HG03432 (cell line): ENCODE results near the gene OR5K1.

ENCODE experiments used
- ATAC-seq: cut with Tn5 transposase; IDR thresholded peaks from one replicate; pipeline ENCODE4 v1.9.1; 2021; ENCODE audit warnings: mild to moderate bottlenecking, moderate library complexity; ENCODE audit not compliant: unreplicated experiment

OR5K1 gene

GRCh38 chr3:98462901-98463300, at the start of gene OR5K1:
Gene OR5K1, plus strand, starts transcription at chr3:98463201. Its CDS starts 6,376 bp downstream, at chr3:98469577.
- ATAC-seq, result no peak

- ATAC-seq, result no peak
Observed at GRCh38 chr3:98432575-98432974, 30.4 kb upstream of the OR5K1 start.

- no peak for ATAC-seq
Observed at GRCh38 chr3:98433764-98434163, 29.2 kb upstream of the OR5K1 start.

- no peak for ATAC-seq
Observed at GRCh38 chr3:98434412-98434811, 28.6 kb upstream of the OR5K1 start.

GRCh38 chr3:98440283-98440682, 22.7 kb upstream of the OR5K1 start:
- no peak for ATAC-seq

- peak; percentile 95 for ATAC-seq
Observed at GRCh38 chr3:98445949-98446406, 17.0 kb upstream of the OR5K1 start.

- peak; percentile 31 for ATAC-seq
Observed at GRCh38 chr3:98449606-98450193, 13.3 kb upstream of the OR5K1 start.

GRCh38 chr3:98450372-98450771, 12.6 kb upstream of the OR5K1 start:
- ATAC-seq, result no peak

- ATAC-seq, result no peak
Observed at GRCh38 chr3:98453827-98454226, 9.2 kb upstream of the OR5K1 start.

- ATAC-seq, result no peak
Observed at GRCh38 chr3:98454929-98455328, 8.1 kb upstream of the OR5K1 start.

GRCh38 chr3:98457543-98457942, 5.5 kb upstream of the OR5K1 start:
- ATAC-seq, result no peak

- no peak for ATAC-seq
Observed at GRCh38 chr3:98460220-98460619, 2.8 kb upstream of the OR5K1 start.

GRCh38 chr3:98482717-98483482, 19.9 kb downstream of the OR5K1 start:
- ATAC-seq, result peak; percentile 42

GRCh38 chr3:98483626-98484025, 20.6 kb downstream of the OR5K1 start:
- no peak for ATAC-seq

- no peak for ATAC-seq
Observed at GRCh38 chr3:98497381-98497780, 34.4 kb downstream of the OR5K1 start, which contains the start of gene OR5K2. Gene OR5K2, plus strand, starts transcription at chr3:98497681. Its CDS starts 0 bp downstream, at chr3:98497681.

GRCh38 chr3:98500019-98500418, 37.0 kb downstream of the OR5K1 start:
- ATAC-seq, result no peak

- ATAC-seq, result no peak
Observed at GRCh38 chr3:98501270-98501669, 38.3 kb downstream of the OR5K1 start.

- ATAC-seq, result no peak
Observed at GRCh38 chr3:98501863-98502576, 39.0 kb downstream of the OR5K1 start.

- no peak for ATAC-seq
Observed at GRCh38 chr3:98504539-98504938, 41.5 kb downstream of the OR5K1 start.

GRCh38 chr3:98508582-98508981, 45.6 kb downstream of the OR5K1 start:
- ATAC-seq, result no peak

- ATAC-seq, result no peak
Observed at GRCh38 chr3:98512576-98512975, 49.6 kb downstream of the OR5K1 start.

- no peak for ATAC-seq
Observed at GRCh38 chr3:98513091-98513511, 50.1 kb downstream of the OR5K1 start.
